Smooth muscle cell of the brain vasculature (primary cell): ENCODE data around the gene PROSER2.
A peak's percentile ranks its signal among the peaks of the same experiment; 100 is the strongest.

ENCODE experiments used
- DNase-seq: peaks from one replicate; pipeline ENCODE4 v3.0.0-alpha.2; 2012; ENCODE audit warnings: low read depth, low spot score

PROSER2 gene, protein sequence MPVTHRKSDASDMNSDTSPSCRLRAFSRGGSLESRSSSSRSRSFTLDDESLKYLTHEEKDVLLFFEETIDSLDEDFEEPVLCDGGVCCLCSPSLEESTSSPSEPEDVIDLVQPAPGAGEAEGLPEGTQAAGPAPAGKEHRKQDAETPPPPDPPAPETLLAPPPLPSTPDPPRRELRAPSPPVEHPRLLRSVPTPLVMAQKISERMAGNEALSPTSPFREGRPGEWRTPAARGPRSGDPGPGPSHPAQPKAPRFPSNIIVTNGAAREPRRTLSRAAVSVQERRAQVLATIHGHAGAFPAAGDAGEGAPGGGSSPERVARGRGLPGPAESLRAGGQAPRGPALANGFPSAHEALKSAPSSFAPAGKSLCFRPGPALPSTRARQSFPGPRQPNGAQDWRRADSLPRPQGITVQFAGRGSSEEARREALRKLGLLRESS

DNA sequence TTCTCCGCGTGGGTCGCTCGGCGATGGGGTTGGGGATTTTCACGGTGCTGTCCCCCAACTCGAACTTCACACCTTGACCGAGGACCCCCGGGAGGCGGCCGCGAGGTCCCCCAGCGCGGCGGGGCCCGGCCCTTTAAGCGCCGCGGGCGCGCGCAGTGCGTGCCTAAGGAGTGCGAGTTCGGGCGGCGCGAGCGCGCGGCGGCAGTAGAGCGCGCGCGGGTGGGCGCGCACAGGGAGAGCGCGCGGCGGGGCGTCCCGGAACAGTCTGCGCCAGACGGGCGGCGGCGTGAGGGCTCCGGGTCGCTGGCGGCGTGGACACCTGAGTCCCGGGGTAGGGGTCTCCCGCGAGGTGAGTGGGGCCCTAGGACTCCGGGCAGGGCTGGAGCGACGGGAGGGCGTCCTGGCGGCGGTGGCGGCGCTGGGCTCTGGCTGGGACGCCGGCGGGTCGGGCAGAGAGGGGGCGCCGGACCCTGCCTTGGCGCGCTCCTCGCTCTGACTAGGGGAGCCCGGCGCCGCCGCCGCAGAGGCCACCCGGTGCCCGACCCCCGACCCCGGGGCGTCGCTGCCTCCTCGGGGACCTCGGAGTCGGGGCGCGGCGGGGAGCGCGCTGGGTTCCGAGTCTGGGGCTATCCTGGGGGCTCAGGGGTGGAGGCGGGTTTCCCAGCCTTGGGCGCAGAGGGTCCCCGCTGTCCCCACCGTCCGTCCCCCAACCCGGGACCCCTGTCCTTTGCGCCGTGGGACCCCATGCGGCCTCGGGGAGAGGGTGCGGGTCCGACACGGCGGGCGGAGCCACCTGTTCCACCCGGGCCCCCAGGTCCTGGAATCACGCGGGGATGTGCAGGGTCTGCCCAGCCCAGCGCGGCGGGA lies at the start of gene PROSER2:
Gene PROSER2, plus strand, starts transcription at position 235 of the 867 bp plus-strand sequence. CDS start 28,722 bp downstream, outside the sequence.
- no peak for DNase-seq

DNA sequence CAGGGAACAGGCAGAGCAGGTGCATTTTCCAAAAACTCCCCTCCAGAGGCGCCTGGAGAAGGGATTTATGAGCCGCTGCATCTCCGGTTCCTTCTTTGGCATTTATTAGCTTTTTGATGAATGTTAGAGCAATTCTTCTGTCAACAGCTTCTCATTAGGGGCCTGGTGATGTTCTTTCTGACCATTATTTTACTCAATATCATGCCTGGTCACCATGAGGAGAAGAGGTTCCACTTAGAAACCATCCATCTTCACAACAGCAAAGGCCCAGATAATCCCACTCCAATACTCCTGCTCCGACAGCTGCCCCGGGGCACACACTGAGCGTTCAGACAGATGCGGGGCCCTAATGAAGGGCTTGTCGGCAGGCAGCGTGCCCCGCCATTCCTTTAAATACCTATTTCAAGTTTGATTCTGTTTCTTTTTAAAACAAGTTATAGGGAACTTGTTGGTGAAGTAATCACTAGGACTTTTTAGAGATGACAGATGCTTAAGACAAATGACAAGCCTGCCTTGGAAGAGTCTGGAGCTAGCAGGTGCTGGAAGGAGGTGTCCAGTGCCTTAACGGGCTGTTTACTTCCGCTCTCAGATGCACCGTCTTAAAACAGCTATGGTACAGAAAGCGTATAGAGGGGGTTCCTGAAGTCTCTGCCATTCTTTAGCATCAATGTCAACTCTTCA lies 49.3 kb upstream of the PROSER2 start:
- no peak for DNase-seq

DNA sequence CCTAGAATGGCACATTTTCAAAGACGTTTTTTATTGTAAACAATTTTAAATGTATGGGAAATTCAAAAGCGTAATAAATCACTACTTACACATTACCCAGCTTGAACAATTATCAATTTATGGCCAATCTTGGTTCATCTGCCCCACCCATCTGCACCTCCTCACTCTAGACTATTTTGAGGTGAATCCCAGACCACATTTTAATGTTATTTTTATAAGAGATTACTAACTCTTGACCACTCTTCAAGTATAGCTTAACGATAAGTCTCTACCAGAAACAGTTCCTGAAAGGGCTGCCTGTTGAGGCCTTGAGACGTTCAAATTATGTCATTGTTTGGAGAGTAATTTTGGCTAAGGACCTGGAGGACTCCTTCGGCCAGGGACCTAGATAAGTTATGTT lies 47.7 kb upstream of the PROSER2 start:
- no peak for DNase-seq

DNA sequence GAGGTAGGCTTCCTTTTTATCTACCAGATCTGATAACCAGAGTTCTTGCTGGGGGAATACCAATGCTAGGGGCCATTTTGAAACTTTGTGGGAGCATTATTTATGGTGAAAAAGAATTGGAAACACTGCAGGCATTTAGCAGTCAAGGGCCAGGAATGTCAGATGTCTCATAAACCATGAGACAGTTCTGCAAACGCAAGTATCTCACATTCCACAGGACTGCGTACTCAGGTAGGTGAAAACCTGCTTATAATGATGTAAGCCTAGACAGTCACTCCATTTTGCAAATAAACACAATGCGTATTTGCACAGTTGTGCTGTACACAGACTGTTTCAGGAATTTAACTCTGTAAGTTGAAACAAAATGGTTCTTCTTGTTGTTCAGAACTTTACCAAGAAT lies 47.1 kb upstream of the PROSER2 start:
- no peak for DNase-seq

DNA sequence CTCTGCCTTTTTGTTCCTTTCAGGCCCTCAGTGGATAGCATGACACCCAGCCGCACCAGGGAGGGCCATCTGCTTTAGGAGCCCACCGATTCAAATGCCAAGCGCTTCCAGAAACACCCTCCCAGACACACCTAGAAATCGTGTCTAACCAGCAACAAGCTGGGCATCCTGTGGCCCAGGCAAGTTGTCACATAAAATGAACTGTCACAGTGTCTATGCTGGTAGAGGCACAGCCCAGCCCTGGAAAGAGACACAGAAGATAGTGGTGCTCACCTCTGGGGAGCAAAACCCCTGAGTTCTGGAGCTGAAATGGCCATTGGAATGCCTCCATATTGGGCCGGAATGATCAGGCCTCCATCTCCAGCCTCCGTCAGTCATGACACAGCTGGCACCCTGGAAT lies 42.0 kb upstream of the PROSER2 start:
- no peak for DNase-seq

DNA sequence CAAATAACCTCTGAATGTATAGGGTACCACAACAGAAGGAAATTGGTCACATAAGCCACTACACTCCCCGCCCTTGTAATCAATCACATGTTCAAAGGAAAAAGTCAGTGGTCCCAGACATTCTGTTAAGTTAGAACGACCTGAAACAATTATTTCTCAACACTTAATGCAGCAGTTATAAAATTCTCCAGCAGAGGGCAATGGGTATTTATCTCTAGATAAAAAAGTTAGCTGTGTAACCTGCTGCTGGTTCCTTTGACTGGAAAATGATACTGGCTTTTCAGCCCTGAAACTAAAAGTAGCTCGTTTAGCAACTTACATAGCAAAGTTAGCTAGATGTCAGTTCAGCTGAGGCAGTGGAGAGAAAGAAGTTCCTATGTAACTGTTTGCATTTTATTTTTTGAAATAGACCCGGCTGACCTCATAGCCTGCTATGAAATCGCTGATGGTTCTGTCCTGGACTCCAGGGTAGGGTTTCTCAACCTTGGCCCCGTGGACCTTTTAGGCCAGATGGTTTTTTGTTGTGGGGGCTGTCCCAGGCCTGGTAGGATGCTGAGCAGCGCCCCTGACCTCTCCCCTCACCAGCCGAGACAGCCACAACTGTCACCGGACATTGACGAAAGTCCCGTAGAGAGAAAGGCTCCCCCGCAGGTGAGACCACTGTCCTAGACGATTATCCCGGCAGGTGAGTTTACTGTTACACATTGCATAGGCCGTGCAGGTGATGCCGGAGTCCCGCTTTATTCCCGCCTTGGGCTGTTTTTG lies 40.2 kb upstream of the PROSER2 start:
- peak; percentile 29 for DNase-seq

DNA sequence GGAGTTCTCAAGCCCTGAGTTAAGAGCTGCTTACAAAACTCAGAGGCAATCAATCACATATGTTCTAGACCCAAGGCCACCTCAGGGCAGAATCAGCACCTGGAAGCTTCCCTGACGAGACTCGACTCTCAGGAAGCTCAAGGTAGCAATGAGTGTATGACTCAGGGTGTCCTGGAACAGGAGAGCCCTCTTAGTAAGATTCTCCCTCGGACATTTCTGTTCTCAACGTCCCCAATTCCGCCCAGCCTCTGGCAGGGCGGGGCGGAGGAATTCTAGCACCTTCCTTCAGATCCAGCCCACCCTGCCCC lies 39.6 kb upstream of the PROSER2 start:
- no peak for DNase-seq

DNA sequence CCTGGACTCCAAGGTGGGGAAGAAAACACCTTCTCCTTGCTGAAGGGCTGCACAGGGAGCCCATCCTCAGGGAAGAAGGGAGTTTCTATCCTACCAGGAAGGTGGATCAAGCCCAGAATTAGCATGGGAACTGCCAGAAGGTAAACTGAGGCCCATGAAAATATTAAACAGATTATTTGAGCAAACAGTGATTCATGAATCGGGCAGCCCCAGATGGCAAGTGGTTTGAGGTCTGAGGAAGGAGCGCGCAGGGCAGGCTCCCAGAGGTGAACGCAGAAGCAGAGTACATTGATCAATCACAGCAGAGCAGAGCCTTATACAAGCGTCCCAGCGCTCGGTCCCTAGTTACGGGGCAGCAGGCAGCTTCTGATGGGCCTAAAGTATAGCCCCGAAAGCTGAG lies 35.8 kb upstream of the PROSER2 start:
- no peak for DNase-seq

DNA sequence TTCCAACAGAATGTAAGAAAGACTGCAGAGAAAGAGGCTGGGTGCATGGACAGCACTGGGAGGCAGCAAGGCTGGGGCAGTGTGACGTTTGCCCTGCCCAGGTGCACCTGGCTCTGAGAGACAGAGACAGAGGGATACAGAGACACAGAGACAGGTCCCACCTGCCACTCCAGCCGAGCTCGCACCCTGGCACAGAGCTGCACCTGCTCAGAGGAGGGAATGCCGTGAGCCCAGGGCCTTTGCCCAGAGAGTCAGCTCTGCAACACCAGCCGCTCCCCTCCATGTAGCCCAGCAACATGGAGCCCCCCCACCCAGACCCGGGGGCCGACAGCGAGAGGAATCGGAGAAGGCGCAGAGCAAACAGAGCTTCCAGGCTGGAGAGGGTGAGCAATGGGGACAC lies 35.3 kb upstream of the PROSER2 start:
- no peak for DNase-seq

DNA sequence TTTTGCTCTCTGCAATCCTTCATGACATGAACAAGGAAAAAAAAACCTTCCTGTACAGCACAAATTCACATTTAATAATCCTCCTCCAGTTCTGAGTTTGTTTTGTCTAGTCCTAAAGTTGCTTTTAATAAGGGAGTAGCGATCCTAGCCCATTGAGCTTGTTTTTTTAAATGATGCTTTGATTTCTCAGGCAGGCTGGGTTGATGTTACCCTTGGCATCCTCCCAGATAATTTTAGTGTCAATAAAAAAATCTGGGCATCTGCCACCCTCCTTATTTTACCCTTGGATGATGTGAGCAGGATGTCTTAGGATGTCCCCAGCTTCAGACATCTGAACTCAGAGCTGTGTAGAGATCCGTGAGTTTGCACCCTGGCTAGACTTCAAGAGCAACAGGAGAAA lies 33.9 kb upstream of the PROSER2 start:
- DNase-seq = no peak

DNA sequence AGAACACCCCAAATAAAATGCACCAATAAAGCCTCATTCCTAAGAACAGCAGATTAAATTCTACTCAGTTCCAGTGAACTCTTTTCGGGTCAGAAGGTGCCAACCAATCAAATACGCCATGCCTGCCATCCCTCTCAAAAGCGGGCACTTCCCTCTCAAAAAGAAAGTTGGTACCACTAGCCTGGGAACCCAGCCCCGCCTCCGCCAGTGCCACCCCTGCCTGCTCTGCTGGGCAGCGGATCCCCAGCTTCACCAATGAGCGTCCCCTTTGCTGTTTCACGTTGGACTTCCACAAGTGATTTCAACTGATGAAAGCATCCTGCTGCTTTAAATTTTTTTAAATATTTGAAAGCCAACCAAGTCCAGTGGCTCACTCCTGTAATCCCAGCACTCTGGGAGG lies 33.2 kb upstream of the PROSER2 start:
- DNase-seq = no peak

DNA sequence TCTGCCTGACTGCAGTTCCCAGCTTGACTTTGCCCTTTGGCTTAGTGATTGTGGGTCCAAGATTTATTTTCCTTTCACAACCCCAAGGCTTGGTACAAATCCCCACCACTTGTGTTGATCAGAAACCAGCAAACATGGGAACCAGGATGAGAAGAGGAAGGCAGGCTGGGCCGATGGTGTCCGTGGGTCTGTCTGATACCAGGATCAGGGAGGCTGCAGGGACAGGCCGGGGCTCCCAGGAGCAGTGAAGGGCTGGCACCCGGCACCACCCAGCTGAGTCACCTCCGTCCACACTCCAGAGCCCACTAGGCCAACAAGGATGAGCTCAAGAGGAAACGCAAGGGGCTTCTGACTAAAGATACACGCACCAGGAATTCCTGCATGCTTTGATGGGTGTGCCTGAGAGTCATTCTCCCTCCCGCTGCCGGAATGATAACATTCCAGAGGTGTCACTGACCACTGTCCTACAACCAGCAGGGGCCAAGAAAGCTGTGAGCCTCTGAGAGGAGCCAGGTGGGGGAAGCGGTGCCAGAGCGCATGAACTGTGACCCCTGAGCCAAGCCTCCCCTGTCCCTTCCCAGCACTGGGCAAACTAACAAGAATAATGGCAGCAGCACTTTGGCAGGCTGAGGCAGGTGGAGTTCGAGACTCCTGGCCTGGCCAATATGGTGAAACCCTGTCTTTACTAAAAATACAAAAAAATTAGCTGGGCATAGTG lies 29.2 kb upstream of the PROSER2 start:
- DNase-seq = no peak

DNA sequence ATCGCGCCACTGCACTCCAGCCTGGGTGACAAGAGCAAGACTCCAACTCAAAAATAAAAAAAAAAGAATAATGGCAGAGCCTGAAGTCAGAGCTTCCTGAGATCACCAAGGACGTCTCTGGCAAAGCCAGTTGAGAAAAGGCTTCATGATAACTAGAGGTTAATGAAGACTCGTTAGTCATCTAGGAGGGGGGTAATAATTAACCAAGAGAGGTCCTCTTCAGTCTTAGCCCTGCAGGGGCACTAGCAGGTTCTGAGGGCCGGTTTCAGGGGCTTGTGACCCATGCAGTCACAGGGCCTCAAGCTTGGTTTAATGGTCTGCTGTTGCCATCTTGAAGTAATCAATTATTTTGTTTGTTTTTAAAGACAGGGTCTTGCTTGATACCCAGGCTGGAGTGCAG lies 28.6 kb upstream of the PROSER2 start:
- no peak for DNase-seq

DNA sequence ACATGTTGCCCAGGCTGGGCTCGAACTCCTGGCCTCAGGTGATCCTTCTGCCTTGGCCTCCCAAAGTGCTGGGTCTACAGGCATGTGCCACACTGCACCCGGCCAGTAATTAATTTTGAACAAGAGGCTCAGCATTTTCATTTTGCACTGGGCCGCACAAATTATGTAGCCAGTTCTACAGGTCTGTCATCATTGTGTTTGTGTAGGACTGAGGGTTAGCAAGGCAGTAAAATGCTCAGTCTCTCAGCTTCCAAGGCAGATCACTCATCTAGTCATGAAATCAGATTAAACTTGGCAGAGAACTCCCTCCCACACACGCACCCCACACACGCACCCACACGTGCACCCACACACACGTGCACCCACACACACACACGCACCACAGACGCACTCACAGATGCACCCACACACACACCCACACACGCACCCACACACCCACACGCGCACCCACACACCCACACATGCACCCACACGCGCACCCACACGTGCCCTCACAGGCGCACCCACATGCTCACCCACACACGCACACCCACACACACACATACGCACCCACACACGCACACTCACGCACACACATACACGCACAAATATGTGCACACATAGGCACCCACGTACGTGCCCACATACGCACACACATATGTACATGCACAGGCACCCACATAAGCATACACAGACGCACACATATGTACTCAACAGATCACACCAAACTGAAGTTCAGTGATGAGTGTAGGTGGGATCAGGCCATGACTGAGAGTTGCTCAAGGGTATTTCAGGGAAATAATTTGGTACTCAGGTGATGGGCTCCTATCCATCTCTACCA lies 27.8 kb upstream of the PROSER2 start:
- no peak for DNase-seq

DNA sequence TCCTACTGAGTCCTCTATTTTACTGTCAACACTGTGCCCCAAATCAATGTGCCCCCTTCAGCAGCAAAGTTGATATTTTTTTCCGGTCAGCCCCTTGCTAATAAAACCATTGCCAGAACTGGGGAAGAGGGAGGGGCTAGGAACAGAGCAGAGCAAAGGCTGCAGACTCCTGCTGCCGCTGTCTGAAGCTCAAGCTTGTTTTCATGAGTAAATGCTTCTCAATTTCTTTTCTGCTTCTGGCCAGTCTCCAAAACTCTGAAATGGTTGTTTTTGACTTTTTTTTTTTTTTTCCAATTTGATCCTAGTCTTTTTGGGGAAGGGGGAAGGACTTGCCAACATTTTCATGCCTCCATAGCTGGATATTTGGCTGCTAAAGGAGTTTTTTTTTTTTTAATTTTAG lies 26.7 kb upstream of the PROSER2 start:
- no peak for DNase-seq

DNA sequence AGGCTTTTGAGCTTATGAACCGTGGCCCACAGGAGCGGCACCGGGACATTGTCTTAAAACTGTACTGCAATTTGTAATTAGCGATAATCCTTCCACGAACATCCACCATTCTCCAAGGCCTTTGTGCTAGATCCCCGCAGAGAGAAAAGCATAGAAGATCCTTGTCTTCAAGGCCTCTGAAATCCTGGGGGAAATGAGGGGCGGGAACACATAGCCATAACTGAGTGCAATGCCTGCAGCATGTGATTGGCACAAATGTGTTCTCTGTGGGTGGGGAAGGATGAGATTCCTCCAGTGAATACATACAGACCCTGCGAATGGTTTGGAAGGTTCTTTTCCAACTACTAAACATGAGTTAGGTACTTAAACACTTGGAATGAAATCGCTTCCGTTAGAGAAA lies 25.9 kb upstream of the PROSER2 start:
- DNase-seq = no peak

DNA sequence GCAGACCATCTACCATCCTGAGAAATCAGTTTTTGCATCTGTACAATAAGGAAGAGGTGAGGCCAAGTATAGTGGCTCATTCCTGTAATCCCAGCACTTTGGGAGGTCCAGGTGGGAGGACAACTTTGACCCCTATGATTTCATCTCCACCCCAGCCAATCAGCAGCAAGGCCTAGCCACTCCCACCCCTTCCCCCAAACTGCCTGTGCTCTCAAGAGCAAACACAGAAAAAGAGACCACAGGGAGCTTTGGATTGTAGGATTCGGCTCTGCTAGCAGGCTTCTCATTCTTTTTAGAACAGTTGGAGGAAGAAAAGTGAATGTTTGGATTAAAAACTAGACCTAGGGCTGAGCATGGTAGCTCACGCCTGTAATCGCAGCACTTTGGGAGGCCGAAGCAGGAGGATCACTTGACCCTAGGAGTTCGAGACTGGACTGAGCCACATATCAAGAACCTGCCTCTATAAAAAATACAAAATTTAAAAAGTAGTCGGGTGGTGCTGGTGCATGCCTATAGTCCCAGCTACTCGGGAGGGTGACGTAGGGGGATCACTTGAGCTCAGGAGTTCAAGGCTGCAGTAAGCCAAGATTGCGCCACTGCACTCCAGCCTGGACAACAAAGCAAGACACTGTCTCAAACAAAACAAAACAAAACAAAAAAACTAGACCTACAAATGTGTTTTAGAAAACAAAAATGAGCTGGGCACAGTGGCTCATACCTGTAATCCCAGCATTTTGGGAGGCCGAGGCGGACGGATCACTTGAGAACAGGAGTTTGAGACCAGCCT lies 25.1 kb upstream of the PROSER2 start:
- no peak for DNase-seq

DNA sequence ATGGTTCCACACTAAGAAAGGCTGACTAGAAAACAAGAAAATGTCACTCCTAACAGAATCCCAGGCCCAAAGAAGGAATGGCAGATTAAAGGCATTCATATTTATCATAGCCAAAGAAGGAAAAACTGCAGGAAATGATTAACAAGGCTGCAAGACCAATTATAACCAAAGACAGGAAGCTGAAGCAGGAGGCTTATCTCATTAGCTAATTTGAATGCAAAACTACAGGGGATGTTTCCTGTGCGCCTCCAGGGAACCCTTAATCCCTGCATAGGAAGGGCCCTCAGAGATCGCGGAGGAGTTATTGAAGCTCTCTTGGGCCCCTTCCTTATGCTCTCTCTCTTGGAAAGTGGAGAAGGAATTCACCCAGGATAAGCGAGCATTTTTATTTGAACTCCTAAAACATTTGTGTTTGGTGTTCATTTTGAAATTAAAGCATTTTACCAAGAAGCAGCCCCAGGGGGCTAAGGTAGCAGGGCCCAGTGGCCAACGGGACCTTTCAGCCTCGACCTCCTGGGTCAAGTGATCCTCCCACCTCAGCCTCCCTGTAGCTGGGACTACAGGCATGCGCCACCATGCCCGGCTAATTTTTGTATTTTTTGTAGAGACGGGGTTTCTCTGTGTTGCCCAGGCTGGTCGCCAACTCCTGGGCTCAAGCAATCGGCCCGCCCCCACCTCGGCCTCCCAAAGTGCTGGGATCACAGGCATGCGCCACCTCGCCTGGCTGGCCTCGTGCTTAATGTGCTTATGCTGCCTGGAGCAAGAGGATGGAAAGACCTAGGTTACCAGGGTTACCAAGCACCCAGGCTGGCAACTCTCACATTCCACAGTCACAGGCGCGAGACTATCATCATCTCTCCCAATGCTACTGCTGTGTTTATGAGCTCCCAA lies 24.1 kb upstream of the PROSER2 start:
- DNase-seq = no peak
